Subcutaneous adipose tissue (tissue), 4 donors: Measurements from ENCODE around the gene ZNFX1. TPM values are rescaled to one million over a fixed set of nuclear protein-coding genes. Genes with fewer than 3 reads are reported as not detected.
A peak's percentile ranks its signal among the peaks of the same experiment; 100 is the strongest.

Source experiments
- small RNA-seq: library from RNA; depleted of rRNA; stranded (forward); fragments of <200 nt; gene quantifications from one replicate; pipeline ENCODE3, GENCODE V24; 2016
- total RNA-seq, 4 donors: library from RNA; depleted of rRNA; stranded (reverse); fragments of >200 nt; gene quantifications; one replicate each; pipeline ENCODE4 v1.1.0, GENCODE V29; 2016
- TF ChIP-seq, protein P1 (sequence below): fragments of 450-650 bp; IDR thresholded peaks from one replicate; pipeline ENCODE4 v1.5.1; 2016; ENCODE audit warnings: low read depth, mild to moderate bottlenecking, control low read depth, antibody characterized with exemption, moderate library complexity

The ZNFX1 gene
- total RNA-seq, 4 donors from 2014 or later: 35.2 to 46.2 (median 40.0) TPM

DNA sequence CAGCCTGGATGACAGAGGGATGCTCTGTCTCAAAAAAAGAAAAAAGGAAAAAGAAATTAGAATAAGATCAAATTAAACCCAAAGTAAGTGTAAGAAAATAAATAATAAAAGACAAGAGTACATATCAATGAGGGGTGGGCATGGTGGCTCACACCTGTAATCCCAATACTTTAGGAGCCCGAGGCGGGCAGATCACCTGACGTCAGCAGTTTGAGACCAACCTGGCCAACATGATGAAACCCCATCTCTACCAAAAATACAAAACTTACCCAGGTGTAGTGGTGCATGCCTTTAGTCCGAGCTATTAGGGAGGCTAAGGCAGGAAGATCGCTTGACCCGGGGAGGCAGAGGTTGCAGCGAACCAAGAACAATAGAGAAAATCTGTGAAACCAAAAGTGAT lies 74.8 kb downstream of the ZNFX1 start:
- TF ChIP-seq, protein P1, sequence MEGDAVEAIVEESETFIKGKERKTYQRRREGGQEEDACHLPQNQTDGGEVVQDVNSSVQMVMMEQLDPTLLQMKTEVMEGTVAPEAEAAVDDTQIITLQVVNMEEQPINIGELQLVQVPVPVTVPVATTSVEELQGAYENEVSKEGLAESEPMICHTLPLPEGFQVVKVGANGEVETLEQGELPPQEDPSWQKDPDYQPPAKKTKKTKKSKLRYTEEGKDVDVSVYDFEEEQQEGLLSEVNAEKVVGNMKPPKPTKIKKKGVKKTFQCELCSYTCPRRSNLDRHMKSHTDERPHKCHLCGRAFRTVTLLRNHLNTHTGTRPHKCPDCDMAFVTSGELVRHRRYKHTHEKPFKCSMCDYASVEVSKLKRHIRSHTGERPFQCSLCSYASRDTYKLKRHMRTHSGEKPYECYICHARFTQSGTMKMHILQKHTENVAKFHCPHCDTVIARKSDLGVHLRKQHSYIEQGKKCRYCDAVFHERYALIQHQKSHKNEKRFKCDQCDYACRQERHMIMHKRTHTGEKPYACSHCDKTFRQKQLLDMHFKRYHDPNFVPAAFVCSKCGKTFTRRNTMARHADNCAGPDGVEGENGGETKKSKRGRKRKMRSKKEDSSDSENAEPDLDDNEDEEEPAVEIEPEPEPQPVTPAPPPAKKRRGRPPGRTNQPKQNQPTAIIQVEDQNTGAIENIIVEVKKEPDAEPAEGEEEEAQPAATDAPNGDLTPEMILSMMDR: no peak

DNA sequence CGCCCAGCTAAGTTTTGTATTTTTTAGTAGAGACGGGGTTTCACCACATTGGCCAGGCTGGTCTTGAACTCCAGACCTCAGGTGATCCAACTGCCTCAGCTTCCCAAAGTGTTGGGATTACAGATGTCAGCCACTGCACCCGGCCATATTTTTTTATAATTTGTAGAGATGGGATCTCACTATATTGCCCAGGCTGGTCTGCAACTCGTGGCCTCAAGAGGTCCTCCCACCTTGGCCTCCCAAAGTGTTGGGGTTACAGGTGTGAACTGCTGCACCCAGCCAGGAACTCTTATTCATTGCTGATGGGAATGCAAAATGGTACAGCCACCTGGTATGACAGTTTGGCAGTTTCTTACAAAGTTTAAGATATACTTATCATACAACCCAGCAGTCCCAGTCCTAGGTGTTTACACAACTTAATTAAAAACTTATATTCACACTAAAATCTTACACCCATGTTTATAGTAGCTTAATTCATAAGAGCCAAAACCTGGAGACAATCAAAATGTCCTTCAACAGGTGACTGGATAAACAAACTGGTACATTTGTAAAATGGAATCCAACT lies 78.0 kb downstream of the ZNFX1 start:
- TF ChIP-seq, protein P1: no peak

Small RNA genes lying within 50 kb of the gene (small RNA-seq; reads per million reads assigned to genes)
- gene SNORD12B (5,773 reads per million, percentile 100 among the genes with 10 or more reads in this experiment), gene SNORD12C (4,166 reads per million, percentile 100 among the genes with 10 or more reads in this experiment)

Other genes with a start within 250 kb of the ZNFX1 start
- 10 to 100 TPM; 24.3 to 62.0 (median 29.8) TPM for gene CSE1L, start 231.7 kb downstream of the ZNFX1 start, total RNA-seq
- 10 to 100 TPM; 70.4 to 89.7 (median 76.2) TPM for gene STAU1, start 89.7 kb downstream of the ZNFX1 start, total RNA-seq
- 10 to 100 TPM; 21.4 to 28.8 (median 23.4) TPM for gene DDX27, start 58.6 kb downstream of the ZNFX1 start, total RNA-seq
- gene KCNB1, start 204.6 kb upstream of the ZNFX1 start, total RNA-seq: 10 to 100 TPM in 3 of 4 donors, 1 to 10 TPM in 1; 8.7 to 24.5 (median 17.7) TPM